OCI-M2 (cell line): Measurements from ENCODE around the gene ZNF503.
"Not testable (repeated sequence)": the region's sequence is repeated elsewhere in the genome, so short reads cannot be mapped to it uniquely, and the experiment has no call there.

Source experiments
- DNase-seq: peaks from one replicate; lab custom pipeline; 2025; ENCODE audit not compliant: unreplicated experiment; lab: John Stamatoyannopoulos, UW

The ZNF503 gene

DNA sequence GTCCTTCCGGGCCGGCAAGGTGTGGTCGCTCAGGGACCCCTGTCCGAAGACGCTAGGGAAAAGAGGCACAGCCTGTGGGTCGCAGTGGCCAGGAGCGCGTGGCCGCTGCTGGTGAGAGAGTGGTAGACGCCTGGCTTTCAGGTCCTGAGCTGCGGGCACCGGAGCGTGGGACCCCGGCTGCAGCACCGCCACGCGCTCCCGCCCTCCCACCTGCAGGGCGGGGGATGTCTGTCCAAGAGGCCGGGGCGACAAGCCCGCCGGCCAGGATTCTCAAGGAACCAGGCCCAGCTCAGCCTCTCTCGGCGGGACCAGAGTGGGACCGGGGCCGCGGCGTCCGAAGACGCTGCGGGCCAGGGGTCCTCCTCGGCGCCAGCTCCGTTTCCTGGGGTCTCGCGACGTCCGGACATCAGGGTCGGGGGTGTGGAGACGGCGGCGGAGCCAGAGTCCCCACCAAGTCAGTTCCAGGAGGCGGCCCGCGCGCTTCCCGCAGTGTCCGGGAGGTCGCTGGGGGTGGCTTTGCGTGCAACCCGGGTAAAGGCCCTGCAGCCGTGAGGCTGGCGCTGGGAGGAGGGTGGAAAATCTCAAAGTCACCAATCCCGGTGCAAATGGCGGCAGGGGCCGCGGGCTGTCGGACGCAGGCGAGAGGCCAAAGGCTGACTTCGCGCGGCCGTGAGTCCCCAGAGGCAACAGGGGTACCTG is 5.5 kb downstream of the ZNF503 start:
- DNase-seq = no peak

DNA sequence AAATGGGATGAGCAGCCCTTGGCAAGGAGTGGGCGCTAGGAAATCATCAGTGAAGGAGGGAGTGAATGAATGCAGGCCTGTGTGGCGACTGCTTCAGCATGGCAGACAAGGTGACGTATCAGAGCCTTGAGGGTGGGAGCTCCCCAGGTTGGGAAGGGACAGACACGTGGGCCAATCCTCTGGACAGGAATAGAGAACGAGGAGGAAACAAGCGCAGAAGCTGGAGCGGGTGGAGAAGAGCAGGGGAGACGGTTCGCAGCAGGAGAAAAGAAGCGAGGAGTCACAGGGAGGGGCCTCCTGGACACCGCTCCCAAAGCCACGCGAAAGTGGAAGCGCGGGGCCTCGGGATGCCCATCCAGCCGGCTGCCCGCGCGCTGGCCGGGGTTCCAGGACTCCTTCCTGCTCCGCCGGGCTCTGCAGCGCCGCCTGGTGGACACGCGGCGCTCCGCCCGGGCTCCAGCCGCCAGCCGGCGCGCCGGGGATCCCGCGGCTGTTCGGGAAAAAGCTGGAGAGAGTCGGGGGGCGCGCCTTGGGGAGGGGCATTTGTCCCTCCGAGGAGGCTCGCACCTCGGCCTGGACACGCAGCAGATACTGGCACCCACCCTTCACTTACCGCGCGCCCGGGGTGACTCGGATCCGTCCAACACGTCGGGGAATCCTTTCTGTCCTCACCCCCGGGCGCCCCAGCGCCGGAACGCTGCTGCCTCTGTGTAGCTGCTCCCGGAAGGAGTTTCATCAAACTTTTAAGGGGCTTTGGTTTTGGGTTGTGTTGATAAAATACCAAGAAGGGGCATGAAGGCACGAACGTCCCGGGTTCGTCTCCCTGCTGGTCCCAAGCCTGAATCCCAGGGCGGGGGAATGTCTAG is 6.3 kb downstream of the ZNF503 start:
- no peak for DNase-seq

- DNase-seq = no peak
Measured at GRCh38 chr10:75394221-75394620, 7.3 kb downstream of the ZNF503 start.

- no peak for DNase-seq
Measured at GRCh38 chr10:75392744-75393143, 8.8 kb downstream of the ZNF503 start.

GRCh38 chr10:75392271-75392670 is 9.3 kb downstream of the ZNF503 start:
- DNase-seq = no peak

DNA sequence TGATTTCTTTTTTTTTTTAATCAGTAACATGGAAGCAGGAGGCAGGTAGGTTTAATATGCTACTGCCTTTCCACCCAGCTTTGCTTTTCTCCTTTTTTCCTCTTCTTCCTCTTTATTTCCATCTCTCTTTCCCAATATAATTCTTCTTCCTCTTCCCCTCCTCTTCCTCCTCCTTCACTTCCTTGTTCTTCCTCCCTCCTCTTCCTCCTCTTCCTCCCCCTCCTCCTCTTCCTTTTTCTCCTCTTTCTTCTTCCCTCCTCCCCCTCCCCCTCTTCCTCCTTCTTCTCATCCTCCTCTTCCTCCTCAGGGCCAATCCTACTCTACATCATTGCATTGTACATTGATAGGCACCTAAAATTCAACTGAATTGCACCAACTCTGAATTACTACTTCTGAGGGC is 11.4 kb downstream of the ZNF503 start:
- DNase-seq = no peak

GRCh38 chr10:75388082-75388481 is 13.5 kb downstream of the ZNF503 start:
- DNase-seq = no peak

- no peak for DNase-seq
Measured at GRCh38 chr10:75386128-75386527, 15.4 kb downstream of the ZNF503 start.

DNA sequence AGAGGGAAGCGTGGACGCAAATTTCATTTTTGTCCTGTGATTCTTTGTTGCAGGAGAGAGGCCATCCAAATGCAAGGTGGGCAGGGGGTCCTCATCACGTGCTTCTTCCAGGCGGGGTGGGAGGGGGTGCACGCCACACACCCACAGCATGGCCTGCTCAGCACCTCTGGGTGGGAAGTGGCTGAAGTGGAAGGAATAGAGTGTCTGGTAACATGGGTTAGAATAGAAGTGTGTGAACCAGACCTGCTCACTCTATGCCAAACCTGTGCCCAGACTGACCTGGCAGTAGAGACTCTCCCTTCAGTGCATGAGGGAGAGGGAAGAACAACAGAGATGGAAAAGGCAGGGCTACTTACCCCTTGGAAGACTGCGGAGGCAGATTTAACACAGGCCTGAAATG is 21.7 kb downstream of the ZNF503 start:
- DNase-seq = no peak

GRCh38 chr10:75379212-75379724 is 22.3 kb downstream of the ZNF503 start:
- no peak for DNase-seq

- no peak for DNase-seq
Measured at GRCh38 chr10:75378379-75378778, 23.2 kb downstream of the ZNF503 start.

- no peak for DNase-seq
Measured at GRCh38 chr10:75377869-75378268, 23.7 kb downstream of the ZNF503 start.

GRCh38 chr10:75375838-75376237 is 25.7 kb downstream of the ZNF503 start:
- no peak for DNase-seq

- no peak for DNase-seq
Measured at GRCh38 chr10:75371010-75371409, 30.6 kb downstream of the ZNF503 start.

- DNase-seq = not testable (repeated sequence)
Measured at GRCh38 chr10:75369838-75370237, 31.7 kb downstream of the ZNF503 start.

DNA sequence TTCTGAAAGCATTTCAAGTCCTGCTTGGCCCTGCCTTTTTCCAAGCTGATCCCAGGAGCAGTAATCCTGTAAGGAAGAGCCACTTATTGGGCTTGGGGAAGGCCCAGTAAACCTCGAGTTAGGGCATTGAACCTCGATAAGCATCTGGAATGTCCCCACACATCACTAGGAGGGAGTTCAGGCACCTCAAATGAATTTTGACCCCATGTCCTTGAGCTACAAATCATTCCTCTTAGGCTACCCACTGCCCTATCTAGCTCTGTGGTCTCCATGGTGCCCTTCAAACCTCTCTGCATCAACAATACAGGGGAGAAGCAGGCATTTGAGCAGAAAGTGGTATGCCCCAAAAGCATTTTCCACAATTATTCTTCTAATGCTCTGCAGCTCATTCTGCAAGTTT is 33.7 kb downstream of the ZNF503 start:
- DNase-seq = no peak

DNA sequence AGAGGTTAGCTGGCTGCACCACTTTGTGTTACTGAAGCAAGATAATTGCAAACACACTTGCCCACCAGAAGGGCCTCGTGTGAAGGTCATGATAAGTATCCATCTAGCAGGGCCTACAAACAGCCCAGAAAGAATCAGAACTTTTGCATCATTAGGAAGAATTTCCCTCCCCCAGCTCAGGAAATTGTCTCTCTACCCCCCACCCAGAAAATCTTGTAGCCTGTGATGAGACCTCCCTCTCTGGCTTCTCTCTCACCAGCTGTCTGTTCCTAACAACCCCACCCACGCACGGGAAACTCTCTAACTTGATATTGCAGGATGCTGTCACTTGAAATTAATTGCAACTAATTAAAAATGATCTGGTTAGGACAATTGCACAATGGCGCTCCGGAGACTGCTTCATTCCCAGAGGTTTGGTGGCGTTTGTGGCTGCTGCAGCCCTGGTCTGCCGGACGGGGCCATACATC is 34.5 kb downstream of the ZNF503 start:
- DNase-seq = no peak

GRCh38 chr10:75363431-75363830 is 38.1 kb downstream of the ZNF503 start:
- no peak for DNase-seq

DNA sequence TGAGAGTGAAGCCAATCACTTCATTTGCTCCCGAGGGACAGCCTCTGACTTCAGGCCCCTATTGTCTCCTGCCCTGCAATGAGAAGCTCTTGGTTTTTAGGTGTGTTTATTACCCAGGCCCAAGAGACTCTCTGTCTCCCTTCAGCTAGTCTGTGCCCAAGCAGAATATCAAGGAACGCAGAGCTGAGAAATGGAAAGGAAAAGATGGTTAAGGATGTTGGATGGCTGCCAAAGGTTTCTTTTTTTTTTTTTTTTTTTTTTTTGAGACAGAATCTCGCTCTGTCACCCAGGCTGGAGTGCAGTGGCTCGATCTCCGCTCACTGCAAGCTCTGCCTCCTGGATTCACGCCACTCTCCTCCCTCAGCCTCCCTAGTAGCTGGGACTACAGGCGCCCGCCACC is 41.7 kb downstream of the ZNF503 start:
- DNase-seq = not testable (repeated sequence)

DNA sequence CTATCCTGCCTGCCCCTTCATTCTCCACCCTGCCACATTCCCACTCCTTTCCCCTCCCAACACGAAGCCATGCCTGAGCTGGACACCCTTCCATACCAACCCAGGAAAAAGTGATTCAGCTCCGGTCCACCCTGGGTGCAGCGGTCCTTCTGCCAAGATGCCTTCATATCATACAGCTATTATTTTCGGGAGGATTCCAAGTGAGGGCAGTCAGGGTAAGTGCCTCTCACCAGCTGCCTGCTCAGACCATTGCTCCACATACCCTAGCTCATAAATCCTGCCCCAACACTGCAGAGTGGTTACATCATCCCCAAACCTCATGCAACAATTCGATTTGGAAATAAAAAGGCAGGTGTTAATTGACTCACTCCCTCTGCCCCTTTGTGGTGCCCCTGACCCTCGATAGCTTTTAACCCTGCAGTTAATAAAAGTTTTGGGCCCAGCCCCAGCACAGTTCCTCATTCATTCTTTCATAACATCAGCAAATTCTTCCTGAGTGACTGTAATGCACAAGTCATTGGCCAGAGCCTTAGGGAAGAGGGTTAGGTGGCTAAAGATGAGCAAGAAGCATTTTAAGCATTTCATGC is 42.6 kb downstream of the ZNF503 start:
- no peak for DNase-seq

- DNase-seq = no peak
Measured at GRCh38 chr10:75358132-75358531, 43.4 kb downstream of the ZNF503 start.

DNA sequence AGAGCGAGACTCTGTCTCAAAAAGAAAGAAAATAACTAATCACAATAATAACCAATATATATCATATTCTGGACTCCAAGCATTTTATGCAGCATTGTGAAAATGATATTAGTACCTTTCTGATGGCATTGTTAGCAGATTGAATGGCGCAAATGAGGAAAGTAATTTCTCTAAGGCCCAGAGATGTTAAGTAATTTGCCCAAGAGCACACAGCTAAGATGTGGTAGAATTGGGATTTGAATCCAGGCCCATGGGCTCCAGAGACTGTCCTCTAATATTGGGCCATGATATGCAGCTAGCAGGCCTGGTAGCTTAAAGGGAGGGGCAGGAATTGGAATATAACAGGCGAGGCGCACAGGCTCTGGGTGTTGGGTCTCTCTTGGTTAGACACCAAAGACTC is 44.1 kb downstream of the ZNF503 start:
- DNase-seq = no peak
